CD4-positive, alpha-beta T cell (primary cell): ENCODE results near the gene ACVR1. TPM values are rescaled to one million over a fixed set of nuclear protein-coding genes. Genes with fewer than 3 reads are reported as not detected.

Experiments used
- ATAC-seq: fragments of 200-7000 bp; cut with Tn5 transposase; one replicate; pipeline ENCODE4 v1.10.0; 2022; ENCODE audit warnings: mild to moderate bottlenecking; ENCODE audit not compliant: poor library complexity
- CTCF ChIA-PET: fragments of 350-600 bp; sonication (Branson Sonifier 250); formaldehyde crosslinking; loops from one replicate; lab custom pipeline; 2021; ENCODE audit warnings: antibody characterized with exemption, inconsistent platforms; lab: Charles Lee
- POLR2A ChIA-PET: fragments of 350-600 bp; sonication (Branson Sonifier 250); formaldehyde crosslinking; loops from one replicate; lab custom pipeline; 2021; ENCODE audit warnings: antibody characterized with exemption, inconsistent platforms; lab: Charles Lee
- DNase-seq, 14 experiments: peaks; one replicate each; pipeline ENCODE4 v3.0.0-alpha.2; 2013 to 2020; ENCODE audit warnings: mixed read lengths in 2 of 14
- H3K27ac ChIP-seq, 2 donors: one replicate each; pipeline versions ENCODE4 v1.5.1 to v1.7.0; 2013; ENCODE audit warnings: low read length in 2 of 2, low read depth in 1 of 2, mild to moderate bottlenecking in 1 of 2
- H3K27me3 ChIP-seq, 2 experiments: 1 replicate in 1 of 2; 2 replicates in 1 of 2; pipeline versions ENCODE4 v1.6.1 to v1.7.0; 2013; ENCODE audit warnings: low read length in 2 of 2, control low read depth in 1 of 2, mild to moderate bottlenecking in 1 of 2, moderate library complexity in 1 of 2; ENCODE audit not compliant: insufficient read depth in 2 of 2, control insufficient read depth in 1 of 2
- H3K36me3 ChIP-seq: one replicate; pipeline ENCODE4 v1.6.1; 2013; ENCODE audit warnings: low read length, control low read depth; ENCODE audit not compliant: insufficient read depth
- H3K4me1 ChIP-seq: one replicate; pipeline ENCODE4 v1.6.1; 2013; ENCODE audit warnings: low read length, control low read depth; ENCODE audit not compliant: insufficient read depth
- H3K4me3 ChIP-seq: one replicate; pipeline ENCODE4 v1.5.1; 2013; ENCODE audit warnings: mild to moderate bottlenecking, low read length, moderate library complexity
- H3K9me3 ChIP-seq, 2 experiments: 1 replicate in 1 of 2; 2 replicates in 1 of 2; pipeline versions ENCODE4 v1.6.1 to v1.7.0; 2013; ENCODE audit warnings: low read length in 2 of 2, mild to moderate bottlenecking in 2 of 2, control low read depth in 1 of 2, moderate library complexity in 1 of 2; ENCODE audit not compliant: control insufficient read depth in 1 of 2, insufficient read depth in 1 of 2
- H3K27ac Mint-ChIP-seq: one replicate; pipeline ENCODE4 v1.8.0; 2020; ENCODE audit warnings: mixed read lengths
- H3K27me3 Mint-ChIP-seq: one replicate; pipeline ENCODE4 v1.8.0; 2021; ENCODE audit warnings: mixed read lengths
- H3K36me3 Mint-ChIP-seq: one replicate; pipeline ENCODE4 v1.8.0; 2021; ENCODE audit warnings: low read depth, mixed read lengths
- H3K4me1 Mint-ChIP-seq: one replicate; pipeline ENCODE4 v1.8.0; 2021; ENCODE audit warnings: low read depth, mixed read lengths
- H3K4me3 Mint-ChIP-seq: one replicate; pipeline ENCODE4 v1.8.0; 2020; ENCODE audit warnings: mild to moderate bottlenecking, mixed read lengths
- H3K9me3 Mint-ChIP-seq: one replicate; pipeline ENCODE4 v1.8.0; 2020; ENCODE audit warnings: mixed read lengths
- CTCF ChIP-seq: fragments of 200-600 bp; IDR thresholded peaks from one replicate; pipeline ENCODE4 v1.8.0; 2022; ENCODE audit warnings: antibody characterized with exemption, mild to moderate bottlenecking
- intact Hi-C, 2 experiments: fragments of 100-400 bp; cut with DNase I in 1 of 2; cut with micrococcal nuclease in 1 of 2; formaldehyde crosslinking; loops; one replicate each; pipeline versions ENCODE4 v1.15.1 to v1.9.0; 2023 to 2025; cut with DNase I, micrococcal nuclease
- total RNA-seq, 174 experiments: library from RNA in 2 of 174; stranded (reverse) in 2 of 174; gene quantifications; one replicate each; pipeline ENCODE4 v1.2.3 and lab custom pipeline; 2021 to 2026

ACVR1 gene
- total RNA-seq, 2 experiments from 2014 or later = 14.3 to 16.7 TPM

GRCh38 chr2:157864857-157865430, 11.2 kb downstream of the ACVR1 start:
- H3K4me1 ChIP-seq = peaks cover 12% of the 10 kb centered on the region
- no peak overlapping the region for H3K4me3 ChIP-seq
- no peak overlapping the region for H3K27ac ChIP-seq
- ATAC-seq = no peak
- intact Hi-C loops = loop anchor here in 1 of 2 experiments (5.0 kb wide), 1 partner anchor 37 kb away; no protein-coding TSS in a partner anchor
- DNase-seq = no peak
- Mint-ChIP-seq H3K27ac (no peak overlapping the region), H3K4me3 (no peak overlapping the region), H3K9me3 (no peaks in the 10 kb centered on the region), H3K4me1 (peaks cover 55% of the 10 kb centered on the region), H3K36me3 (peaks cover 2% of the 10 kb centered on the region), H3K27me3 (no peaks in the 10 kb centered on the region)
- no peak for TF ChIP-seq CTCF
- no peaks in the 10 kb centered on the region for H3K27me3 ChIP-seq
- H3K9me3 ChIP-seq = no peaks in the 10 kb centered on the region
- ChIA-PET CTCF (no interaction called here), POLR2A (no interaction called here)
- H3K36me3 ChIP-seq = no peaks in the 10 kb centered on the region

- ChIA-PET CTCF (no interaction called here), POLR2A (no interaction called here)
- Mint-ChIP-seq H3K27ac (no peak overlapping the region), H3K4me1 (peaks cover 12% of the 10 kb centered on the region), H3K27me3 (no peaks in the 10 kb centered on the region), H3K36me3 (peaks cover 40% of the 10 kb centered on the region), H3K9me3 (no peaks in the 10 kb centered on the region), H3K4me3 (no peak overlapping the region)
- H3K27ac ChIP-seq = no peak overlapping the region
- H3K9me3 ChIP-seq = no peaks in the 10 kb centered on the region
- no peak for ATAC-seq
- TF ChIP-seq CTCF = no peak
- peaks cover 5% of the 10 kb centered on the region for H3K36me3 ChIP-seq
- H3K4me1 ChIP-seq = no peaks in the 10 kb centered on the region
- H3K4me3 ChIP-seq = no peak overlapping the region
- intact Hi-C loops = no loop called here
- no peaks in the 10 kb centered on the region for H3K27me3 ChIP-seq
- DNase-seq = no peak
Observed at GRCh38 chr2:157858846-157859245, 17.3 kb downstream of the ACVR1 start.

GRCh38 chr2:157857881-157858280, 18.2 kb downstream of the ACVR1 start:
- Histone ChIP-seq H3K27me3 (no peaks in the 10 kb centered on the region), H3K4me1 (no peaks in the 10 kb centered on the region), H3K36me3 (peaks cover 5% of the 10 kb centered on the region), H3K9me3 (no peaks in the 10 kb centered on the region), H3K27ac (no peak overlapping the region), H3K4me3 (no peak overlapping the region)
- Mint-ChIP-seq H3K27ac (no peak overlapping the region), H3K27me3 (no peaks in the 10 kb centered on the region), H3K4me1 (peaks cover 22% of the 10 kb centered on the region), H3K9me3 (no peaks in the 10 kb centered on the region), H3K4me3 (no peak overlapping the region), H3K36me3 (peaks cover 47% of the 10 kb centered on the region)
- DNase-seq (no peak), ATAC-seq (no peak)
- intact Hi-C loops = no loop called here
- POLR2A ChIA-PET = interaction anchor here (0.6 kb wide), 1 partner anchor 454 kb away, joined by 3 read pairs; no protein-coding TSS in a partner anchor
- CTCF ChIA-PET = no interaction called here
- TF ChIP-seq CTCF = no peak
